Sigmoid colon (tissue), 7 donors: ENCODE results near the gene WWC2. TPM values are rescaled to one million over a fixed set of nuclear protein-coding genes. Genes with fewer than 3 reads are reported as not detected.

Experiments used
- DNase-seq: peaks from one replicate; pipeline ENCODE4 v3.0.0-alpha.2; 2019
- H3K27ac ChIP-seq, 4 donors: fragments of 200-600 bp; sonication (generic); one replicate each; pipeline ENCODE4 v1.5.1; 2016 to 2019; ENCODE audit warnings: mild to moderate bottlenecking in 1 of 4
- H3K27me3 ChIP-seq, 3 donors: fragments of 200-600 bp; sonication (generic); one replicate each; pipeline ENCODE4 v1.5.1; 2019; ENCODE audit warnings: mild to moderate bottlenecking in 1 of 3
- H3K36me3 ChIP-seq, 4 donors: fragments of 200-600 bp; sonication (generic); one replicate each; pipeline ENCODE4 v1.5.1; 2016 to 2019
- H3K4me1 ChIP-seq, 4 donors: fragments of 200-600 bp; sonication (generic); one replicate each; pipeline ENCODE4 v1.5.1; 2017 to 2019
- H3K4me3 ChIP-seq, 4 donors: fragments of 200-600 bp; sonication (generic); one replicate each; pipeline ENCODE4 v1.5.1; 2017 to 2019; ENCODE audit warnings: mild to moderate bottlenecking in 2 of 4, moderate library complexity in 1 of 4
- H3K9me3 ChIP-seq, 4 donors: fragments of 200-600 bp in 3 of 4; sonication (generic) in 3 of 4; one replicate each; pipeline versions ENCODE4 v1.5.1 to v1.6.1; 2013 to 2019
- EP300 ChIP-seq, 4 donors: sonication (generic); formaldehyde crosslinking; IDR thresholded peaks; one replicate each; pipeline ENCODE4 v1.6.1; 2017; ENCODE audit warnings: antibody characterized with exemption in 4 of 4
- POLR2A ChIP-seq, 2 donors: fragments of 450-650 bp; IDR thresholded peaks; one replicate each; pipeline ENCODE4 v1.6.1; 2016; ENCODE audit warnings: antibody characterized with exemption in 2 of 2, mild to moderate bottlenecking in 2 of 2, moderate library complexity in 2 of 2
- POLR2AphosphoS5 ChIP-seq, 4 donors: sonication (generic); formaldehyde crosslinking; IDR thresholded peaks; one replicate each; pipeline ENCODE4 v1.6.1; 2017; ENCODE audit warnings: antibody characterized with exemption in 4 of 4
- WGBS, 2 donors: extraction: QIAGEN DNeasy Blood & Tissue Kit; methylation state at CpG; one replicate each; pipeline ENCODE4 v1.1.7; 2013; 5-methylcytosine and 5-hydroxymethylcytosine counted together
- intact Hi-C: fragments of 100-400 bp; cut with DNase I; formaldehyde crosslinking; loops from one replicate; pipeline ENCODE4 v1.15.1; 2023
- polyA plus RNA-seq, 3 donors: library from polyadenylated mRNA; stranded (reverse); fragments of 200-250 nt; gene quantifications; one replicate each; pipeline ENCODE4 v1.2.3, GENCODE V29; 2013
- total RNA-seq, 4 donors: library from RNA; depleted of rRNA; stranded (reverse); fragments of >200 nt; gene quantifications; one replicate each; pipeline ENCODE4 v1.1.0, GENCODE V29; 2016
- TF ChIP-seq, protein P1 (sequence below), 4 experiments: fragments of 450-650 bp in 3 of 4; fragments of 200-600 bp in 1 of 4; IDR thresholded peaks; one replicate each; pipeline ENCODE4 v1.5.1; 2016 to 2019; ENCODE audit warnings: antibody characterized with exemption in 4 of 4, mild to moderate bottlenecking in 3 of 4, moderate library complexity in 2 of 4
- donor health status: healthy with polysubstance abuse.
- donor health status: Bipolar disorder and iron deficiency.
- donor health status: healthy.

WWC2 gene
- total and polyA plus RNA-seq, 7 donors, result 1.2 to 53.5 (median 27.0) TPM

- whole genome bisulfite sequencing, 2 donors, result 86 to 95% methylated on average over 5 of the region's 5 CpGs
Observed at GRCh38 chr4:183300655-183301054, 201.6 kb downstream of the WWC2 start.

GRCh38 chr4:183303301-183303700 is 204.2 kb downstream of the WWC2 start:
- no peak overlapping the region for H3K4me3 ChIP-seq
- WGBS, 2 donors, result 91 to 93% methylated on average over 4 of the region's 4 CpGs
- TF ChIP-seq EP300 (IDR thresholded peaks at IDR 0.05) (no peak), POLR2A (IDR thresholded peaks at IDR 0.05) (no peak), POLR2AphosphoS5 (IDR thresholded peaks at IDR 0.05) (no peak)
- TF ChIP-seq, protein P1, sequence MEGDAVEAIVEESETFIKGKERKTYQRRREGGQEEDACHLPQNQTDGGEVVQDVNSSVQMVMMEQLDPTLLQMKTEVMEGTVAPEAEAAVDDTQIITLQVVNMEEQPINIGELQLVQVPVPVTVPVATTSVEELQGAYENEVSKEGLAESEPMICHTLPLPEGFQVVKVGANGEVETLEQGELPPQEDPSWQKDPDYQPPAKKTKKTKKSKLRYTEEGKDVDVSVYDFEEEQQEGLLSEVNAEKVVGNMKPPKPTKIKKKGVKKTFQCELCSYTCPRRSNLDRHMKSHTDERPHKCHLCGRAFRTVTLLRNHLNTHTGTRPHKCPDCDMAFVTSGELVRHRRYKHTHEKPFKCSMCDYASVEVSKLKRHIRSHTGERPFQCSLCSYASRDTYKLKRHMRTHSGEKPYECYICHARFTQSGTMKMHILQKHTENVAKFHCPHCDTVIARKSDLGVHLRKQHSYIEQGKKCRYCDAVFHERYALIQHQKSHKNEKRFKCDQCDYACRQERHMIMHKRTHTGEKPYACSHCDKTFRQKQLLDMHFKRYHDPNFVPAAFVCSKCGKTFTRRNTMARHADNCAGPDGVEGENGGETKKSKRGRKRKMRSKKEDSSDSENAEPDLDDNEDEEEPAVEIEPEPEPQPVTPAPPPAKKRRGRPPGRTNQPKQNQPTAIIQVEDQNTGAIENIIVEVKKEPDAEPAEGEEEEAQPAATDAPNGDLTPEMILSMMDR (IDR thresholded peaks at IDR 0.05), result no peak
- intact Hi-C loops, result no loop called here
- no peak overlapping the region for H3K27ac ChIP-seq
- H3K4me1 ChIP-seq, result peaks cover 0 to 17% (median 6%) of the 10 kb centered on the region in 4 donors
- no peaks in the 10 kb centered on the region for H3K9me3 ChIP-seq
- no peaks in the 10 kb centered on the region for H3K27me3 ChIP-seq
- no peak for DNase-seq
- H3K36me3 ChIP-seq, result peaks cover 0 to 2% (median 0%) of the 10 kb centered on the region in 4 donors

More at GRCh38 chr4:183300655-183301054, 201.6 kb downstream of the WWC2 start:
- DNase-seq, result no peak
- Histone ChIP-seq H3K4me1 (peaks cover 0 to 17% (median 6%) of the 10 kb centered on the region in 4 donors), H3K27me3 (no peaks in the 10 kb centered on the region), H3K27ac (no peak overlapping the region), H3K9me3 (no peaks in the 10 kb centered on the region), H3K36me3 (peaks cover 0 to 12% (median 5%) of the 10 kb centered on the region in 4 donors), H3K4me3 (no peak overlapping the region)
- intact Hi-C loops, result no loop called here
- TF ChIP-seq EP300 (IDR thresholded peaks at IDR 0.05) (no peak), POLR2A (IDR thresholded peaks at IDR 0.05) (no peak), POLR2AphosphoS5 (IDR thresholded peaks at IDR 0.05) (no peak)
- TF ChIP-seq, protein P1 (IDR thresholded peaks at IDR 0.05), result no peak

DNA sequence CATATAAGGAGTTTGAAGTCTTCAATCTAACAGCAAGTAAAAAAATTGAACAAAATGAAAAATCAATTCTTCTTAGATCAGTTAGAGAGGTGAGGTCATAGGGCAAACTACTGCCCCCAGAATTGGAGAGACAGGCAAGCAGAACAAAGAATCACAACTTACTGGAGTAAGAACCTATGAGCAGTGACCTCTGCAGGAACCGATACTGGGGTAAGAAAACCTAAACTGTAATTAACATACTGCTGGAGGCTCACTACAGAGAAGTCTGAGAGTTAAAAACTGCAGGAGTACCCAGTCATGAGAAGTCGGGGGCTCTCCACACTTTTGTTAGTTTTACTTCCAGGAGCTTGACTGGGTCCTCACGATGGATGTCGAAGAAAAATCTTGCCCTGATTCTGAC is 205.0 kb downstream of the WWC2 start:
- Histone ChIP-seq H3K4me3 (no peak overlapping the region), H3K9me3 (no peaks in the 10 kb centered on the region), H3K36me3 (no peaks in the 10 kb centered on the region), H3K27me3 (no peaks in the 10 kb centered on the region), H3K4me1 (peaks cover 0 to 15% (median 6%) of the 10 kb centered on the region in 4 donors), H3K27ac (no peak overlapping the region)
- no peak for DNase-seq
- 93 to 97% methylated on average over 4 of the region's 4 CpGs for WGBS, 2 donors
- TF ChIP-seq EP300 (IDR thresholded peaks at IDR 0.05) (no peak), POLR2AphosphoS5 (IDR thresholded peaks at IDR 0.05) (no peak), POLR2A (IDR thresholded peaks at IDR 0.05) (no peak)
- TF ChIP-seq, protein P1 (IDR thresholded peaks at IDR 0.05), result no peak
- intact Hi-C loops, result no loop called here

DNA sequence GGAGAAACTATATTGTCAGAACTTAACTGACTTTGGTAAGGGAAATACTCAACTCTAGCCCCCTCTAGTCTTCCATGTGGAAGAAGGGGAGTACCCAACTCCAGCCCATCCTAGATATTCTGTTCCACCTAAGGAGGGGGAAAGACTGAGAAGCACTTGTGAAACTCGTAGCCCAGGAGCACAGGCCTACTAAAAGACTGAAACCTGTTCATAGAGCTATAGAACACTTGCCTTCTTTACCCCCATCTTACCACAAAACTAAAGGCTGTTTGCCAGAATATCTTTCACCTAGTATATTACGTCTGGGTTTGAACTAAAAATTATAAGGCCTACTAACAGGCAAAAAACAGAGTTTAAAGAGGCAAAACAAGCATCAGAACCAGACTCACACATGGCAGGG is 205.5 kb downstream of the WWC2 start:
- Histone ChIP-seq H3K4me1 (peaks cover 0 to 11% (median 3%) of the 10 kb centered on the region in 4 donors), H3K36me3 (no peaks in the 10 kb centered on the region), H3K9me3 (no peaks in the 10 kb centered on the region), H3K4me3 (no peak overlapping the region), H3K27ac (no peak overlapping the region), H3K27me3 (no peaks in the 10 kb centered on the region)
- intact Hi-C loops, result no loop called here
- WGBS, 2 donors, result 85% methylated on average over 2 of the region's 2 CpGs
- TF ChIP-seq, protein P1 (IDR thresholded peaks at IDR 0.05), result no peak
- TF ChIP-seq POLR2A (IDR thresholded peaks at IDR 0.05) (no peak), POLR2AphosphoS5 (IDR thresholded peaks at IDR 0.05) (no peak)
- DNase-seq, result no peak

GRCh38 chr4:183306811-183307210 is 207.8 kb downstream of the WWC2 start:
- no peak for TF ChIP-seq POLR2A (IDR thresholded peaks at IDR 0.05)
- TF ChIP-seq, protein P1 (IDR thresholded peaks at IDR 0.05), result no peak
- Histone ChIP-seq H3K36me3 (peaks cover 0 to under 1% (median 0%) of the 10 kb centered on the region in 4 donors), H3K27me3 (no peaks in the 10 kb centered on the region), H3K4me1 (no peaks in the 10 kb centered on the region), H3K27ac (no peak overlapping the region), H3K4me3 (no peak overlapping the region), H3K9me3 (no peaks in the 10 kb centered on the region)
- 51 to 81% methylated on average over 3 of the region's 3 CpGs for WGBS, 2 donors
- DNase-seq, result no peak
- intact Hi-C loops, result no loop called here
